ENCODE measurements around the gene MAP3K3.

The MAP3K3 gene

DNA sequence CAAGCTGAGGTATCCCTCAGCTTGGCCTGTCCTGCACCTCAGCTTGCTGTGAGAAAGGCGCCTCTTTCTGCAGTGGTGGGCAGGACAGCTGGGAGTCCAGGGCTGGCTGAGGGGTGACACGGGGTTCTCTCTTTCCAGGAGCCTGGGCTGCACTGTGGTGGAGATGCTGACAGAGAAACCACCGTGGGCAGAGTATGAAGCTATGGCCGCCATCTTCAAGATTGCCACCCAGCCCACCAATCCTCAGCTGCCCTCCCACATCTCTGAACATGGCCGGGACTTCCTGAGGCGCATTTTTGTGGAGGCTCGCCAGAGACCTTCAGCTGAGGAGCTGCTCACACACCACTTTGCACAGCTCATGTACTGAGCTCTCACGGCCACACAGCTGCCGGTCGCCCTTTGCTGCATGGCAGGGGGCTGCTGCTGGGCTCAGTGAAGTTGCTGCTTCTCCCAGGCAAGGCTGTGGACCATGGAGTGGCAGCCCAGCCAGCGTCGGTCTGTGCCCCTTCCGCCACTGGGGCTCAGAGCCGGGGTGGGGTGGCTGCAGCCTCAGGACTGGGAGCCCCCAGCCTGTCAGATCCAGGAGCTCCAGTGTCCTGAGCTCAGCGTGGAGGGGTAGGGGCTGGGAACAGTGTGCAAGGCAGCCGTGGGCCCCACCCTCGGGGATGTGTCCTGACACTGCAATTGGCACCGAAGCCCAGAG is 71.3 kb downstream of the MAP3K3 start:
- no peak for DNase-seq (ENCODE audit: low read depth in 1 of 2, low spot score in 1 of 2)

DNA sequence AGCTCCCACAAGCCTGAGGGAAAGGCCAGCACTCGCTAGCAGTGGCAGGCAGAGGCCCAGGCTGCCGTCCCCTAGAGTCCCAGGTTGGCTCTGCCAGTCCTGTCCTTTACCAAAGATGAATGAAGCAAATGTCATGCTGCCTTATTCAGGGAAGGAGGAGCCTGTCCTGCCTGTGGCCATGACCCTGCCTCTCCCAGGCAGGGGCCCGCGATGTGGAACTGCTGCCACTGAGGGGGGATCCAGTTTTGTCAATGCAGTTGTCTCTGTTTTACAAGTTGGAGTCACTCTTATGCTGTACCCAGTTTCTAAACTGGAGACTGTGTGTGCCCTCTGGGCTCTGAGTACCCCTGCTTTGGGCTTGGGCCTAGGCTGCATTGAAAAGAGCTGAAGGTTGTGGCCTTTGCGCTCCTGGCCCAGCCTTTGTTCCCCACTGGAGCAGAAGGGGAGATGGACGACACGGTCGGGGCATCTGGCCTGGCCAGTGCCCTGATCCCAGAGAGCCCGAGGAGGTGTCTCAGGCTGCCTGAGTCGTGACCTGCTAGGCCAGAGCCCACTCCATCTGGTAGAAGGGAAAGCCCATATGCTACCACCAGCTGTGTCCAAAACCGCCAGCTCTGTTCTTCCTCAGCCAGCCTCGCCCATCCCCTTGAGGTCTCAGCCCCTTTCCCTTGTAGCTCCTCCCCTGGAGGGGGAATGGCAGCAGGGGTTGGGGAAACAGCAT is 72.2 kb downstream of the MAP3K3 start:
- DNase-seq (ENCODE audit: low read depth in 1 of 2, low spot score in 1 of 2), result no peak

DNA sequence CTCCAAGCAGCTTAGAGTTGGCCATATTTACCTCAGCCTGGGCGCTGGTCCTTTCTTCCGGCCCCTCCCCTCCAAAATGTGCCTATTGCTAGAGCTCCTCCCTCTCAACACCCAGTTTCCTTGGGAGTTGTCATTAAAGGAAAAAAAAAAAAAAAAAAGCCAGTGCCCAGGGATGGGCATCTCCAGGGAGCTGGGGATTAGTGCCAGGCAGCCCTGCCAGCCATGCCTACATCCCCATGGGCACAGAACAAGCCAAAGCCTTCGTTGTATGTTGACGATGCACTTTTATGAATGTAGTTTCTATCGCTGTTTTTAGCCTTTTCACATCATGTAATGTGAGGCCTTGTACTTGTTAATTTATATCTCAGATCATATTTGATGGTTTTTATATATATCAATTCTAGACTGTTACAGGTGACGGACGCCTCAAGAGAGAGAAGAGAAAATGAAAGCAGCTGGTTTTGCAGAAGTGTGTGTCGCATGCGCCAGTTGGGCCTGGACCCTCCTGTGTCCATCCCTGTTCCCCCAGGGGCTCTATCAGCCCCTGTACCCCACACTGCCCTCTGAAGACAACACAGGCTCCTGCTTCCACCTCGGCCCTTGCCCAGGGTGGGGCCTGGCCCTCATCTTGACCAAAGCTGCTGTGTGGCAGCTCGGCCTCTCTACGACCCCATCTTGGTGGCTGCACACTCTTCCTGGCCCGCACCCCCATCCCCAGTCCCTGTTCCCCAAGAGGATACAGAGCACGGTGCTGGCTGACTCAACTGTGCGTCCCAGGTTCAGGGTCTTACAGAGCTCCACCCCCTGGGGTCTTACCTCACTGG is 72.9 kb downstream of the MAP3K3 start:
- no peak for DNase-seq (ENCODE audit: low read depth in 1 of 2, low spot score in 1 of 2)

DNA sequence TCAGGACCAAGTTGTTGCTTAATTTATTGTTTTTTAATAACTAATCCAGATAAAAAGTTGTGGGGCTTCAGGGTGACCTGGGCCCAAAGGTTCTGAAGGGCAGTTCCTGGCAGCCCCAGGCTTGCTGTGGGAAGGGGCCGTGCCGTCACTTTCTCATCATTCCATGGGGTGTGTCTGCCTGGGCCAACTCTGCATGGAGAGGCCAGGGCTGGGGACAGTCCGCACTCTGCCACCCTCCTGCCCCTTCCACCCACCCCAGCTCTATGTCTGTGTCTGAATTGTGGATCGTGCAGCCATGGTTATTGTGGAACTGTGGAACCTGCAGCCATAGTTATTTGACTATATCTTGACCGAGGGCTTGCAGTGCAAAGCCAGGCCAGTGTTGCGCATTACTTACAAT is 73.7 kb downstream of the MAP3K3 start:
- DNase-seq (ENCODE audit: low read depth in 1 of 2, low spot score in 1 of 2), result no peak

DNA sequence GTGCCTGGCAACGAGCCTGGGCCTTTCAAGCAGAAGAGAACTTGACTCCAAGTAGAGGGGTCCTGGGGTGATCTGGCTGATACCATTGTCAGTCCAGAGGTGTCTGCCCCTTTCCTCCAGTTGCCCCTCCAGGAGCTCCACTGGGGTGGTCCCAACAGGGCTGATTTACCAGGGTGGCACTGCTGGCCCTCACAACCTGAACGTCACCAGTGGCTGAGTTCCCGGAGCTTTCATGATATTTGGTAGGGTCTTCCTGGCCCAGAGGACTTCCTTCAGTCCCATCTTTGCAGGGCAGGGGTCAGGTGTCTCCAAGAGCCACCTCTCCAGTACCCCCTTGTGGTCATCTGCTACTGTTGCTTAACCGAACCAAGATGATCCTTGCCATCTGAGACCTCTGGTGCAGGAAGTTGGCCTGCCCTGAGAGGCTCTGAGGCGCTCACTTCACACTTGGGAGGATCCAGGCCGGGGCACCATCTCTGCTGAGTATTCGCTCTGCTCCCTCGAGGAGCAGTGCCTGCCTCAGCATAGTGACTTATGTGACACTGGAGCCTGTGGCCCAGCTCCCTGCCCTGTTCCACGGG is 74.3 kb downstream of the MAP3K3 start:
- no peak for DNase-seq (ENCODE audit: low read depth in 1 of 2, low spot score in 1 of 2)

DNA sequence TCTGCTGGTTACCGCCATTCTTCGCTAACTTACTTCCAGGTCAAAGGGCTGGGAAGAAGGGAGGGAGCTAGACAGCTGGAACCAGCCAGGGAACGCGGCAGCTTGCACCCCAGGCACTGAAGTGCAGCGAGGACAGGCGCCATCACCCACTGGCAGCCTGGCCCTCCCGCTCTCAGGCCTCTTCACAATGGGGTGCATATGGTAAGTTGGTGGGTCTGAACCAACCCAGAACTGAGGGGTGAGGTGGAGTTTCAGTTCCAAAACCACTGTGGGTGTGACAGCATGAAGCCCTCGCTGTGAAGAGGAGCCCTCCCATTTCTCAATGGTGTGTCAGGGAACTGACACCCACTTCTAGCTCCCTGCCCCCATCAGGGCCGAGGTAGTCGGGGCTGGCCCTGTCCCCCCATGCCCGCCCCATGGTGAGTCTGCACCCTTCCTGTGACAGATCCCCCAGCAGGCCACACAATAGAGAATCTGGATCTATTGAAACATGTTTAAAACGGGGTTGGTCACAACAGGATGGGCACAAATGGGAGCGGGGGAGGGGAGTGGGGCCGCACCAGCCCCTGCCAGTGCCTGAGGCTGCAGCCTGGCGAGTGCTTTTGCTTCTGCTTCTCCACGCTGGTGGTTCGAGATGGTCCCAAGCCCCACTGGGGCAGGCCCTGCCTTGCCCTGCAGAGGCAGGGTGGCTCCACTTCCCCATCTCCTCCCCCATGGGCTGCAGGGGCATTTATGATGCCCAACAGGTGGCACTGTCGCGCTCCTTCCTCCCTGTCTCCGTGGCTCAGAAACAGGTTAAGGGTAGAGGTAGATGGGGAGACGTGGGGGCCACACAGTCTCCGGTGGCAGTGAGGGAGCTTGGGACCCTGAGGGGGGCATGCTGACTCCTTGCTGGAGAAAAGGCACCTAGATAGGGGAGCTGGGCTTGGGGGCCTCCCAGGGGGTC is 75.4 kb downstream of the MAP3K3 start:
- peak; percentile 61 to 69 for DNase-seq (ENCODE audit: low read depth in 1 of 2, low spot score in 1 of 2)

DNA sequence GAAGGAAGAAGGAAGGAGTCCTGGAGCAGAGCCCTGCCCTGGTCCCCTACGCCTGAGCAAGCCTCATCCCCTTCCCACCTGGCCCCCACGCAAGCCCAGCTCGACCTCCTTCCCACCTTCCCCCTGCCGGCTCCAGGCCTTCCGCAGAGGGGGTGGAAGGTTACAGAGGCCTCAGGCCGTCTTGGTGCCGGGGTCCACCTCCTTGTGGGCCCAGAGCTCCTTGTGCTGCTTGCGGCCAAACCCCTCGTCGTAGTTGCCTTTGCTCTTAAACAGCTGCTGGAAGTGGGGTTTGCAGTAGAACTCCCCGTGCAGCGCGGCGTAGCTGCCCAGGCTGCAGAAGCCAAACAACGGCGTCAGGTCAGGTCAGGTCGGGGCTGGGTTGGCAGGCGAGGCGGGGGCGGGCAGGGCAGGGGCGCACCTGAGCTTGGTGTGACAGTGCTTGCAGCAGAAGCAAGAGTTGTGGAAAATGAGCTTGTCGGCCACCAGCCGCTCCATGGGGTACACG is 76.2 kb downstream of the MAP3K3 start:
- peak in 1 of 2 donors; percentile 26 for DNase-seq (ENCODE audit: low read depth in 1 of 2, low spot score in 1 of 2)

DNA sequence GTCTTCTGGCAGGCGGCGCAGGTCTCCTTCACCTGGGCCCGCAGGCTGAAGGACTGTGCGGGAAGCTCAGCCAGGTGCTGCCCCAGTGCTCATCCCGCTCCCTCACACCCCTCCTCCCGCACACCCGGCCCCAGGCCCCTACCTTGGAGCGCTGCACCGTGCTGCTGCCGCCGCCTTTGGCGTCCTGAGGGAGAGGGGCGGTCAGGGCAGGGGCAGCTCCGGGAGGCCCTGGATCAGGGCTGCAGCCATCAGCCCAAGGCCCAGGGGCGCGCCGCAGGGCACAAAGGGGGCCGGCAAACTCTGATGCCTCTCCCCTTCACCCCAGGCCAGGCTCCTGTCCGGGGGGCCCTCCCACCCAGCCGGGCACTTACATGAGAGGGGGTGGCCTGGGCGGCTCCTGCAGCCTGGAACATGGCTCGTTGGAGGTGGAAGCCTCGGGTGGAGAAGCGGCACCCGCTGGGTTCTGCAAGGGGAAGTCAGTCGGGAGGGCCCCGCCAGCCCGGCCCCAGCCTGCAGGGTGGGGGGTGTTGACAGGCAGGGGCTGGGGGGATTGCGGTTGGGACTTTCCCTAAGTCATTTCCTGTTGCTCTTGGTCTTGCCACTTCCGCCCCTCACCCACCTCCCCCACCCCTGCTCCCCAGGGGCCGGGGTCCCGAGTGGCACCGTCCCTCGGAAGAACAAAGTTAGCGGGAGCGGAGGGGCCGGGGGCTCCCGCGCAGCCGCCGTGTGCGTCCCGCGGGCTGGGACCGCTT is 76.8 kb downstream of the MAP3K3 start:
- DNase-seq (ENCODE audit: low read depth in 1 of 2, low spot score in 1 of 2), result peak; percentile 58 to 80

DNA sequence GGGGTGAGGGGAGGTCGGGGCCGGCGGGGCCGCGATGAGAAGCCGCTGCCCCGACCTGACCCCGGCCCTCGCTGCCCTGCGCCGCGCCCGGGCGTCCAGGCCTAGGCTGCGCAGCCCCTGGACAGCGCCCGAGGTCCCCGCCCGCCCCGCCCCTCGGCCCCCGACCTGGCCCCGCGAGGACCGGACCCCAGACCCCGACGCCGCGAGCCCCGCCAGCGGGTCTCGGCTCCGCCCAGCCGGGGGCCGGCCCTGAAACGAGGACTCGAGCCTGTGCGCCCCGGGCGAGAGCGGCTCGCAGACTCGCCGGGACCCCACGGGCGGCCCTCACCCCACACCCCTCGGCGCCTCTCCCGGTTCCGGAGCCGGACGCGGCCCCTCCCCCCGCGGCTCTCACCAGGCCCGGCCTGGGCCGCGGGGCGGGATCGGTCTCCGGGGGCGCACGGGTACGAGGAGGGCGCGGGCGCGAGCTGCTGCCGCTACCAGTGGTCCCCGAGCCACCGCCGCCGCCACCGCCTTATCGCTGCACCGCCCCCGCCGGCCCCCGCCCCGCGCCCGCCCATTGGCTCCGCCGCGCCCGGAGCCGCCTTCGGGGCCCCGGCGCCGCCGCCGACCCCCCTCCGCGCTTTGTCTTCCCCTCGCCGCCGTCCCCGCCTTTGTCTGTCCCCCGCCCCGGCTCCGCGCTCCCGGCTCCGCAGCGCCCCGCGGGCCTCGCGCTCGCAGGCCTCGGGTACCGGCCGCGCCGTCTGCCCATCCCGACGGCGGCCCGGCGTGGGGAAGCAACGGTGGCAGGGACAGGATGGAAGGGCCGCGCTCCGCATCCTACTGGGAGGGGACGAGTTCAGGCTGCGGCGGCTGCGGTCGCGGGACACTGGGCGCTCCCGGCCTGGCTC is 77.7 kb downstream of the MAP3K3 start, which contains the start of gene LIMD2:
Gene LIMD2 (minus strand): TSS at position 488 of the 890 bp plus-strand sequence. CDS start 827 bp downstream, outside the sequence.
- peak; percentile 77 to 81 for DNase-seq (ENCODE audit: low read depth in 1 of 2, low spot score in 1 of 2)

DNA sequence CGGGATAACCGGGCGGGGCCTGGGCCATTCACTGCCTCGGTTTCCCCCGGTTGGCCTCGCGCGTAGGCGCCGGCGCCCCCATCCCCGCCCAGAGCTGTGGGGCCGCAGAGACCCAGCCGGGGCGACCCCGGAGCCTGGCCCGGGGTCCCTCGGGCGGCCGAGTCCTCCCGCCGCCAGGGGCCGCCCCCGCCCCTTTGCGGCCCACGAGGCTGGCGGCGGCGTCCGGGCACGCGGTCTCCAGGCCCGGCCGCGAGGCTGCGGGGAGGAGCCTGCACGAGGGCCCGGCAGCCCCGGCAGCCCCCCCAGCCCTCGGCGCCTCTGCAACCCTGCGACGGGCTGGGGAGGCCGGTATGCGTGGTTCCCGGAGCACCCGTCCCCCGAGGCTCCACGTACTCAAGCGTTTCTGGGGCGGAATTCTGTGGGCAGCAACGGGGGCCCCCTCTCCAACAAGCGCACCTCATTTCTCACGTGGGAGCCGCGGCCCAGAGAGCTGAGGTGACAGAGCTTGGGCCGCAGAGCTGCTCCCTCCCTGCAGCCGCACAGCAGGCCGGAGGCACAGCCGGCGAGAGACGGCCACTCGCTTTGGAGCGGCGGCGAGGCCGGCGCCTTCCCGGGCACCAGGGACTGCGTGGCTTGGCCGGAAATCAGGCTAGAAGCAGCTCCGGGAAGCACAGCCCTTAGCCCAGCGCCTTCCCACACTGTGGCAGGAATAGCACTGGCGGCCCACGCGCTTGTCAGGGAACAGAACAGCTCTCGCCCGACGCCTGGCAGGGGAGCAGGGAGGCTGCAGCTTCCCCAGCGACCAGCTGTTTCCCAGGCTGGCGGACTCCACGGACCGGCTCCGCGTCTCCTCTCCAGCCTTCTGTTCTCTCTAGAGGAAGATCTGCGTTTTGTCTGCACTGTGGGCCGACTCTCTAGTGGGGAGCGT is 78.6 kb downstream of the MAP3K3 start:
- peak; percentile 28 to 43 for DNase-seq (ENCODE audit: low read depth in 1 of 2, low spot score in 1 of 2)

DNA sequence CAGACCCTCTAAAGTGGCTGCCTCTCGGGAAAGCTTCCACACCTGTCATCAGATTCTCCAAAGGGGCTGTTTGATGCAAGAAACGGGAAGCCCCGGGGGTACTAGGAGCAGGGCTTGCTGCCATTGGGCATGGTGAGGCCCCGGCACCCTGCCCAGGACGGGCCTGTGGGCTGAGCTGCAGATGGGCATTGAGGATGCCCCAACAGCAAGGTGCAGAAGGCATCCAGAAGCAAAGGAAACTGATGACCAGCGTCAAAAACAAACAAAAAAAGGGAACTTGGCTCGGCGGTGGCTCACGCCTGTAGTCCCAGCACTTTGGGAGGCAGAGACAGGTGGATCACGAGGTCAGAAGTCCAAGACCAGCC is 79.2 kb downstream of the MAP3K3 start:
- DNase-seq (ENCODE audit: low read depth in 1 of 2, low spot score in 1 of 2), result no peak

DNA sequence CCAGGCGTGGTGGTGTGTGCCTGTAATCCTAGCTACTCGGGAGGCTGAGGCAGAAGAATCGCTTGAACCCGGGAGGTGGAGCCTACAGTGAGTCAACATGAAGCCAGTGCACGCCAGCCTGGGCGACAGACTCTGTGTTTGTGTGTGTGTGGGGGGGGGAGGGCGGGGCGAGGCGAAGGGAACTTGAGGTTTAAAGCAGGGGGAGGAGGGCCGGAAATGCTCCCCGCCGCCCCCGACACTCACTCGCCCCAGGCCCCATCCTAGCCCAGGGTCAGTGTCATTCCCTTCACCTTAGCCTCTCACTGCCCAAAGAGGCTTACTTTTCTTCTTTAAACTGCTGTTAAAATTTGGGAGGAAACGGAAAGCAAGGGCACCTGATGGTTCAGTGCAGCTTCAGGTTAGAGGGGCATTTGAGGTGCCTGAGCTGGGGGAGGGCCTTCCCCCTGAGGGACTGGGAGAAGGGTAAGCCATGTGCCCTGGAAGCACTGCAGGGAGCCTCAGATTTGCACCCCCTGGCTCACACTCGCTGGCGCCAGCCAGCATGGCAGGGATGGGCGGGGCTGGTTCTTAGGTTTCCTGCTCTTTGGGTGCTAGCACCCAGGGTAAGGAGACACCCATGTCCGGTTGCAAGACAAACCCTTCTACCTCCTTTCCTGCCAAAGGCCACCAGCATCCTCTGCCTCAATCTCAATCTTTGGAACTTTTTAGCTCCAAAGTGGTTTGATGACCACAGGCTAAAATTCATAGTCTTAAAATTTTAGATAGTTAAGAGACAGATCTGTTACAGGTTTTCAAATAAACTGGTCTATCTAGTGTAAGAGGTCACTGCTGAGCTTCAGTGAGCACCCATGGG is 79.9 kb downstream of the MAP3K3 start:
- peak; percentile 50 to 58 for DNase-seq (ENCODE audit: low read depth in 1 of 2, low spot score in 1 of 2)

DNA sequence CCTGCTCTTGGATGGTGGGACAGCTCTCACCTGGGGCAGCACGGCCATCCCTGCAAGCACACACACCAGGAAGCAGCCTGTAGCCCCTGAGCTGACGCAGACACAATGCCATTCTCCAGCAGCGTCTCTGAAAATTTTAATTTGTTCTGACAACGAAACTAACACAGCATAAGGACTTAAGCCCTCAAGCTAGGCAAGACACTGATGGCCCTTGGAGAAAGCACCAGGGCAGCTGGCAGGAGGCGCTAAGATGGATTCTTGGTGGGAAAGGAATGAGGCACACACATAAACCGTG is 80.5 kb downstream of the MAP3K3 start:
- DNase-seq (ENCODE audit: low read depth in 1 of 2, low spot score in 1 of 2), result no peak

DNA sequence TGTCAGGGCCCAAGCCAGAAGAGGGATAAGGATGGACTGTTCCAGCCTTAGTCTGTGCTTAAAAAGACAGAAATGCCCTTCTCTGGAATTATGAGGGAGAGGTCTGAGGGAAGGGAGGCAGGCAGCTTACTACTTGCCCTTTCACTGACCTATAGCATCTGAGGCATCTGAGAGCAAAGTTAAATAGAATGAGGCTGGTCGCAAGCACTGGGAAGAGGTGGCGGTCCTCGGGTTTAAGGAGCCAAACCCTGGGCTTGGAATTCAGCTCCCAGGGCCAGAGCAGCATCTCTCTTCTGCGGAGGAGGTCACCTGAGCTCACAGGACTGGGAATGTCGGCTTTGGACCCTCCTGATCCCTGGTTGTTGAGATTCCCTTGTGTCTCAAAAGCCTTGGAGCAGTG is 80.8 kb downstream of the MAP3K3 start:
- no peak for DNase-seq (ENCODE audit: low read depth in 1 of 2, low spot score in 1 of 2)

DNA sequence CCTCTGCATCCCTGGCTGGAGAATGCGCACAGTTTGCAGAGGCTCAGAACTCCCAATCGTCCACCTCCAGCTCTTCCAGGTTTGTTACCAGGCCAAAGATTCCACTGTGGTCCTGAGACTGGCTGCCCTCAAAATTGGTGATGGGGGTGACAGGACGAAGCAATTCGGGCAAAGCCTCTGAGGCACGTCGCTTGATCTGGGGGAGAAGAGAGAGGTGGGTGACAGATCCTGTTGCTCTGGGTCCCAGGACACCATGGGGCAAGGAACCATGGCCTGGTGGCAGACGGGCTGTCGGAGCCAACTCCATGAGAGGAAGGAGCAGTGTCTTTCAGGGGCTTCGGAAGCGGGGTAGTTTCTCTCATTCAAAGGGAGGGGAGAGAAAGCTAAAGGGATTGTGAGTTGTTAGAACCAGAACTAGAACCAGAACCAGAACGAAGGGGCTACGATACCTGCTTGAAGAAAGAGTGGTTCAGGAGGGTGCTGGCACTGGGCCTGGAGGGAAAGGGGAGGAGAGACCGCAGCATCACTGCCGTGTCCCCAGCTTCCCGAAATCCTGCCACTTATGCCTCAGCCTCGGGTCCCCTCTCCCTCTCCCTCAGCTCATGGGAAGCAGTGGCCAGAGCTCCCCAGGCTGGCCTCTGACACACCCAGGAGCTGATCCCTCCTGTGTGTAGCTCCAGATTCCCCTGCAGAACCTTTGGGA is 81.5 kb downstream of the MAP3K3 start:
- no peak for DNase-seq (ENCODE audit: low read depth in 1 of 2, low spot score in 1 of 2)

DNA sequence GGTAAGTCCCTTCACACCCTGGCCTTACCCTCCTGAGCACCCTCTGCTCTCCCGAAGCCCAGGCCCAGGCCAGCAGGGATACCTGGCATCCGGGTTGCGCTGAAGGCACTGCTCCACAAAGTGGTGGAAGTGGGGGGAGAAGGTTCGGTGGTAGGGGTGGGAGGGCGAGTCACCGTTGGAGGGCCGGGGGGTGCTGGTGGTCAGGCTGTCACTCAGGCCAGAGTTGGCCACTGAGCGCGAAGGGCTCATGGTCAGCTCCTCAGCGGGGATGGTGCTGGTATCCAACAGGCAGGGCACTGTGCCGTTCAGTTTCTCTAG is 82.0 kb downstream of the MAP3K3 start:
- DNase-seq (ENCODE audit: low read depth in 1 of 2, low spot score in 1 of 2), result no peak
